HepG2 (cell line): ENCODE results near the gene TBC1D14. TPM values are rescaled to one million over a fixed set of nuclear protein-coding genes. Genes with fewer than 3 reads are reported as not detected.

Experiments
- ATAC-seq: fragments of 200-7000 bp; cut with Tn5 transposase; 3 replicates; pipeline ENCODE4 v1.9.1; 2020; ENCODE audit warnings: mild to moderate bottlenecking, moderate library complexity
- BruUV-seq: library from RNA; stranded (reverse); fragments of 400-500 nt; replicated peaks from 2 replicates; lab custom pipeline; 2021; lab: Mats Ljungman, UMichigan
- CTCF ChIA-PET: fragments of 300-600 bp; formaldehyde crosslinking; extraction: SDS; loops from one replicate; lab custom pipeline; 2021; ENCODE audit warnings: low total read pairs, inconsistent platforms, low intra/inter-chr PET ratio; lab: Yijun Ruan, JAX
- POLR2A ChIA-PET: fragments of 350-600 bp; sonication (Branson Sonifier 250); formaldehyde crosslinking; loops from one replicate; lab custom pipeline; 2020; ENCODE audit warnings: antibody characterized with exemption, inconsistent platforms; lab: Yijun Ruan, JAX
- DNase-seq: peaks from one replicate; pipeline ENCODE4 v3.0.0-alpha.2; 2015; ENCODE audit warnings: low spot score
- FAIRE-seq: peaks from 3 replicates; lab custom pipeline; 2011; peaks lifted over from hg19 to GRCh38; lab: Jason Lieb, UNC
- H2AFZ ChIP-seq: one replicate; pipeline ENCODE4 v1.6.1; 2011; ENCODE audit warnings: low read length, inconsistent platforms
- H3K27ac ChIP-seq: fragments of 300-600 bp; 3 replicates; pipeline ENCODE4 v1.8.0; 2011; ENCODE audit warnings: mixed run types, mild to moderate bottlenecking, mixed read lengths, low read length, inconsistent platforms; ENCODE audit not compliant: insufficient read depth; ENCODE audit errors: extremely low read length
- H3K27me3 ChIP-seq, 2 experiments: fragments of 200-600 bp in 1 of 2; 2 replicates in 1 of 2; 3 replicates in 1 of 2; pipeline versions ENCODE4 v1.6.0 to v1.8.0; 2011; ENCODE audit warnings: low read length in 2 of 2, mild to moderate bottlenecking in 2 of 2, moderate library complexity in 2 of 2, inconsistent platforms in 1 of 2; ENCODE audit not compliant: insufficient read depth in 2 of 2, control insufficient read depth in 1 of 2
- H3K36me3 ChIP-seq, 2 experiments: fragments of 200-600 bp in 1 of 2; replicated peaks in 1 of 2; 2 replicates in 1 of 2; 3 replicates in 1 of 2; pipeline versions ENCODE4 v1.5.1 to v1.8.0; 2011; ENCODE audit warnings: low read length in 2 of 2, inconsistent platforms in 1 of 2; ENCODE audit not compliant: insufficient read depth in 2 of 2, control insufficient read depth in 1 of 2
- H3K4me1 ChIP-seq: 2 replicates; pipeline ENCODE4 v1.5.1; 2012; ENCODE audit warnings: low read length, inconsistent platforms; ENCODE audit not compliant: insufficient read depth
- H3K4me2 ChIP-seq: 2 replicates; pipeline ENCODE4 v1.6.0; 2011; ENCODE audit warnings: low read depth, low read length, inconsistent platforms
- H3K4me3 ChIP-seq, 3 experiments: fragments of 200-600 bp in 1 of 3; sonication (generic), shearing (Covaris generic) in 1 of 3; replicated peaks in 1 of 3; 2 replicates each; pipeline ENCODE4 v1.5.1; 2011 to 2016; ENCODE audit warnings: low read length in 3 of 3, inconsistent platforms in 2 of 3, low read depth in 2 of 3, mild to moderate bottlenecking in 2 of 3, control low read depth in 1 of 3, mixed read lengths in 1 of 3; ENCODE audit not compliant: insufficient read depth in 1 of 3
- H3K79me2 ChIP-seq: one replicate; pipeline ENCODE4 v1.6.1; 2011; ENCODE audit warnings: low read length, inconsistent platforms; ENCODE audit not compliant: insufficient read depth
- H3K9ac ChIP-seq: 2 replicates; pipeline ENCODE4 v1.6.0; 2011; ENCODE audit warnings: mild to moderate bottlenecking, low read depth, low read length, inconsistent platforms; ENCODE audit not compliant: insufficient read depth
- H3K9me3 ChIP-seq: 2 replicates; pipeline ENCODE4 v1.5.1; 2012; ENCODE audit warnings: mild to moderate bottlenecking, low read length
- H4K20me1 ChIP-seq: 2 replicates; pipeline ENCODE4 v1.6.0; 2011; ENCODE audit warnings: inconsistent platforms, mild to moderate bottlenecking, low read length, moderate library complexity; ENCODE audit not compliant: insufficient read depth
- ARNTL ChIP-seq: sonication (generic); formaldehyde crosslinking; IDR thresholded peaks from 2 replicates; pipeline ENCODE4 v1.4.0; 2020; ENCODE audit warnings: mild to moderate bottlenecking, missing genetic modification reagents
- CEBPG ChIP-seq: IDR thresholded peaks from 2 replicates; pipeline ENCODE4 v1.6.1; 2016
- HNF4G ChIP-seq, 2 experiments: sonication (generic) in 1 of 2; formaldehyde crosslinking in 1 of 2; IDR thresholded peaks; 2 replicates each; pipeline versions ENCODE4 v1.4.0 to v1.6.1; 2011 to 2020; ENCODE audit warnings: borderline replicate concordance in 2 of 2, low read depth in 2 of 2, mild to moderate bottlenecking in 2 of 2, low read length in 1 of 2, missing genetic modification reagents in 1 of 2, moderate library complexity in 1 of 2
- KAT2B ChIP-seq: fragments of 150-350 bp; IDR thresholded peaks from 2 replicates; pipeline ENCODE4 v1.6.1; 2014; ENCODE audit warnings: low read depth, low read length, borderline replicate concordance
- PAWR ChIP-seq: sonication (generic); formaldehyde crosslinking; IDR thresholded peaks from 2 replicates; pipeline ENCODE4 v1.4.0; 2020; ENCODE audit warnings: missing genetic modification reagents, mild to moderate bottlenecking, borderline replicate concordance
- SAP130 ChIP-seq: IDR thresholded peaks from 2 replicates; pipeline ENCODE4 v1.6.1; 2016; ENCODE audit warnings: low read depth
- TGIF2 ChIP-seq: IDR thresholded peaks from 2 replicates; pipeline ENCODE4 v1.6.1; 2016; ENCODE audit warnings: control low read depth, missing compliant biosample characterization
- ZNF432 ChIP-seq: sonication (generic); formaldehyde crosslinking; IDR thresholded peaks from 2 replicates; pipeline ENCODE4 v1.5.0; 2020; ENCODE audit warnings: missing genetic modification reagents, mild to moderate bottlenecking, borderline replicate concordance
- ZNF468 ChIP-seq: sonication (generic); formaldehyde crosslinking; IDR thresholded peaks from 2 replicates; pipeline ENCODE4 v1.8.0; 2022; ENCODE audit warnings: mild to moderate bottlenecking, moderate library complexity, missing genetic modification reagents
- ZNF703 ChIP-seq: sonication (generic); formaldehyde crosslinking; IDR thresholded peaks from 2 replicates; pipeline ENCODE4 v1.5.1; 2020; ENCODE audit warnings: missing genetic modification reagents, mild to moderate bottlenecking, moderate library complexity, borderline replicate concordance
- ZNF747 ChIP-seq: sonication (generic); formaldehyde crosslinking; IDR thresholded peaks from 2 replicates; pipeline ENCODE4 v1.8.1; 2023; ENCODE audit warnings: missing genetic modification reagents, mild to moderate bottlenecking, borderline replicate concordance
- ZNF777 ChIP-seq: sonication (generic); formaldehyde crosslinking; IDR thresholded peaks from 2 replicates; pipeline ENCODE4 v1.4.0; 2020; ENCODE audit warnings: missing genetic modification reagents
- ZSCAN29 ChIP-seq: sonication (generic); formaldehyde crosslinking; conservative IDR thresholded peaks from 2 replicates; pipeline ENCODE4 v1.4.0; 2020; ENCODE audit warnings: mild to moderate bottlenecking, missing genetic modification reagents
- WGBS: methylation state at CpG from one replicate; pipeline ENCODE4 v1.1.6; 2017; ENCODE audit warnings: low lambda C conversion rate; 5-methylcytosine and 5-hydroxymethylcytosine counted together
- in situ Hi-C: cut with HindIII; loops from 2 replicates; pipeline ENCODE4 v1.10.0; 2017; ENCODE audit warnings: low pct_unique_long_range_greater_than_20kb; ENCODE audit not compliant: extremely low pct_ligation_motif_present
- intact Hi-C: fragments of 100-400 bp; cut with micrococcal nuclease; formaldehyde crosslinking; loops from one replicate; pipeline ENCODE4 v1.10.0; 2022; ENCODE audit not compliant: unreplicated experiment
- polyA plus RNA-seq, 8 experiments: library from polyadenylated mRNA; depleted of rRNA in 3 of 8; stranded (reverse) in 7 of 8; unstranded in 1 of 8; fragments of >200 nt; fragmentation: Illumina TruSeq in 4 of 8; extraction: Trizol in 4 of 8; gene quantifications; 2 replicates each; pipeline versions ENCODE4 v1.2.1 to v1.2.3, GENCODE V29; 2011 to 2016; ENCODE audit warnings: low read depth in 4 of 8, missing spikeins in 1 of 8, mixed read lengths in 1 of 8; ENCODE audit not compliant: insufficient read depth in 1 of 8
- total RNA-seq, 5 experiments: library from RNA; depleted of rRNA; stranded (reverse); fragments of >200 nt; fragmentation: Illumina TruSeq; extraction: Trizol; gene quantifications; 2 replicates each; pipeline ENCODE4 v1.2.3, GENCODE V29; 2016; ENCODE audit warnings: low read depth in 1 of 5
- TF ChIP-seq, protein P1 (sequence below): sonication (generic); formaldehyde crosslinking; IDR thresholded peaks from 2 replicates; pipeline ENCODE4 v1.4.0; 2020; ENCODE audit warnings: missing genetic modification reagents
- TF ChIP-seq, protein P2 (sequence below): sonication (generic); formaldehyde crosslinking; IDR thresholded peaks from 2 replicates; pipeline ENCODE4 v1.4.0; 2020; ENCODE audit warnings: missing genetic modification reagents, mild to moderate bottlenecking, borderline replicate concordance
- TF ChIP-seq, protein P3 (sequence below): sonication (generic); formaldehyde crosslinking; IDR thresholded peaks from 2 replicates; pipeline ENCODE4 v1.5.0; 2020; ENCODE audit warnings: missing genetic modification reagents, mild to moderate bottlenecking, borderline replicate concordance

TBC1D14 gene
- total and polyA plus RNA-seq, 2 of the 13 experiments (the other 11 are each of a cell fraction or from before 2014, with no cell fraction given) = 29.5 to 46.5 TPM

DNA sequence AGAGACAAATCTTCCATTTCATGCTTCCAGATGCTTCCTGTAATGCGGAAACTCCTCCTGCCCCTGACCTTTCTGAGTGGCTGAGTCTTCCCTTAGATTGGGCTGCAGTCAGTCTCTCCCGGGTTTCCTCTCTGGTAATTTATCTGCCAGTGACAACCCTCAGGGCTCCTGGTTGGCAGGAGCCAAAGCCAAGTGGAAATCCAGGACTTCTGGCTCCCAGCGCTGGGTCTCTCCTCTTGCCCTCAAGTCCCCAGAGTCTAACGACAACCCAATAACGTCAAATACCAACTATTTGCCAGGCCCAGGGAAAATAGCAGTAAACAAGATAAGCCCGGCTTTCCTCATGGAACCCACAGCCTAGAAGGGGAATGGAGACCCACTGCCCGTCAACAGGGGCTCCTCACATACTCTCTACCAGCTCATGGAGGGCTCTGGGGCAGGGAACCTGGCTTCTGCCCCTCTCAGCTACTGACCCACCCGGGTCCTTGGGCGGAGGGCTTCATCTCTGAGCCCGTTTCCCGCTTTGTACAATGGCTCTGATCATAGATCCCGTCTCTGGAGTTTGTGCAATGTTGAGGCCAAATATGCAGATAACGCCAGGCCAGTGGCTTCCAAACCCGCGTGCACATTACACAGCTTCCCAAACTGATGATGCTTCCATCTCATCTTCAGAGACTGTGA is 1.1 kb upstream of the TBC1D14 start (continued):
- TF ChIP-seq SAP130 (CRISPR knock-in tag) = peak; percentile 2; the same call in 1 of the 2 replicates
- TF ChIP-seq CEBPG (CRISPR knock-in tag) = 0 out of 2 replicates have a peak, but pooled peaks have one; percentile 9
- TF ChIP-seq HNF4G (IDR thresholded peaks at IDR 0.05; ENCODE audit: borderline replicate concordance, low read depth, low read length) = no peak
- no peak for TF ChIP-seq HNF4G (CRISPR knock-in tag; IDR thresholded peaks at IDR 0.05; ENCODE audit: borderline replicate concordance, low read depth)
- no peak for TF ChIP-seq ZNF432 (CRISPR knock-in tag)
- TF ChIP-seq, protein P1, sequence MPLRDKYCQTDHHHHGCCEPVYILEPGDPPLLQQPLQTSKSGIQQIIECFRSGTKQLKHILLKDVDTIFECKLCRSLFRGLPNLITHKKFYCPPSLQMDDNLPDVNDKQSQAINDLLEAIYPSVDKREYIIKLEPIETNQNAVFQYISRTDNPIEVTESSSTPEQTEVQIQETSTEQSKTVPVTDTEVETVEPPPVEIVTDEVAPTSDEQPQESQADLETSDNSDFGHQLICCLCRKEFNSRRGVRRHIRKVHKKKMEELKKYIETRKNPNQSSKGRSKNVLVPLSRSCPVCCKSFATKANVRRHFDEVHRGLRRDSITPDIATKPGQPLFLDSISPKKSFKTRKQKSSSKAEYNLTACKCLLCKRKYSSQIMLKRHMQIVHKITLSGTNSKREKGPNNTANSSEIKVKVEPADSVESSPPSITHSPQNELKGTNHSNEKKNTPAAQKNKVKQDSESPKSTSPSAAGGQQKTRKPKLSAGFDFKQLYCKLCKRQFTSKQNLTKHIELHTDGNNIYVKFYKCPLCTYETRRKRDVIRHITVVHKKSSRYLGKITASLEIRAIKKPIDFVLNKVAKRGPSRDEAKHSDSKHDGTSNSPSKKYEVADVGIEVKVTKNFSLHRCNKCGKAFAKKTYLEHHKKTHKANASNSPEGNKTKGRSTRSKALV = peak; percentile 11; the same call in 1 of the 2 replicates
- no peak for TF ChIP-seq TGIF2

DNA sequence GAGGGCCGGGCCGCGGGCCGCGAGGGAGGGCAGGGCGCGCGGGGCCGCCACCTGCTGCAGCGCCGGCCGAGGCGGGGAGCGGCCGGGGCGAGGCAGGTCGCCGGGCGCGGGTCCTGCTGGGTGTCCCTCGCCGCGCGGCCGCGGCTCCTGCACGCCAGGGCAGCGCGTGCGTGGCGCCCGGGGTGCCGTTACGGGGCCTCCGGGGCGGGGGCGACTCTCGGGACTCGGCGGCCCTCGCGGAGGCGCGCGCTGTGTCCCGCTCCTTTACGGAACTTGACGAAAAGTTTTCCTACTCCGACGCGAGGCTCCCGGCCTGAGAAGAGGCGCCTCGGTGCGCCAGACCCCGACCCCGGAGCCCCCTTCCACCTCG is 329 bp downstream of the TBC1D14 start:
- peak overlapping the region; percentile 73 for H3K27ac ChIP-seq
- peaks cover 68% of the 10 kb centered on the region for H3K4me1 ChIP-seq
- 0% methylated on average over 6 of the region's 58 CpGs for WGBS
- H3K4me2 ChIP-seq = peak overlapping the region; percentile 96
- no TSS peak for BruUV-seq
- peak; percentile 3 for ATAC-seq
- H3K9ac ChIP-seq = peak overlapping the region; percentile 87
- H3K9me3 ChIP-seq = no peaks in the 10 kb centered on the region
- intact Hi-C loops (loop anchor here (2.0 to 10.0 kb wide), 4 partner anchors 17 to 135 kb away; partner anchors contain the start of gene TADA2B), in situ Hi-C loops (loop anchor here (10.0 kb wide), 1 partner anchor 165 kb away; no protein-coding TSS in a partner anchor)
- H3K79me2 ChIP-seq = peaks cover 52% of the 10 kb centered on the region
- ChIA-PET CTCF (interaction anchor here (1.3 to 3.1 kb wide), 2 partner anchors 8 to 18 kb away, joined by 4 to 12 read pairs; no protein-coding TSS in a partner anchor), POLR2A (interaction anchor here (0.7 to 11.5 kb wide), 26 partner anchors 8 to 216 kb away, joined by 3 to 215 read pairs (median 7); partner anchors contain the start of genes BLOC1S4, GRPEL1, MRFAP1L1 and S100P)
- no peaks in the 10 kb centered on the region; a peak in 1 of 5 replicates for H3K27me3 ChIP-seq
- no peak for DNase-seq
- FAIRE-seq = no peak
- peak overlapping the region; percentile 63 to 92 (median 83) for H3K4me3 ChIP-seq
- H3K36me3 ChIP-seq = no peaks in the 10 kb centered on the region
- peaks cover 24% of the 10 kb centered on the region; the same call in 1 of the 2 replicates for H4K20me1 ChIP-seq
- H2AFZ ChIP-seq = no peak overlapping the region
- TF ChIP-seq KAT2B (no peak), ZNF703 (CRISPR knock-in tag) (no peak), ZNF747 (CRISPR knock-in tag) (no peak), ZSCAN29 (CRISPR knock-in tag) (no peak), ZNF777 (CRISPR knock-in tag) (0 out of 2 replicates have a peak, but pooled peaks have one; percentile 35), ZNF468 (CRISPR knock-in tag) (no peak), ARNTL (CRISPR knock-in tag) (0 out of 2 replicates have a peak, but pooled peaks have one; percentile 2), PAWR (0 out of 2 replicates have a peak, but pooled peaks have one; percentile 42)
- TF ChIP-seq, protein P2, sequence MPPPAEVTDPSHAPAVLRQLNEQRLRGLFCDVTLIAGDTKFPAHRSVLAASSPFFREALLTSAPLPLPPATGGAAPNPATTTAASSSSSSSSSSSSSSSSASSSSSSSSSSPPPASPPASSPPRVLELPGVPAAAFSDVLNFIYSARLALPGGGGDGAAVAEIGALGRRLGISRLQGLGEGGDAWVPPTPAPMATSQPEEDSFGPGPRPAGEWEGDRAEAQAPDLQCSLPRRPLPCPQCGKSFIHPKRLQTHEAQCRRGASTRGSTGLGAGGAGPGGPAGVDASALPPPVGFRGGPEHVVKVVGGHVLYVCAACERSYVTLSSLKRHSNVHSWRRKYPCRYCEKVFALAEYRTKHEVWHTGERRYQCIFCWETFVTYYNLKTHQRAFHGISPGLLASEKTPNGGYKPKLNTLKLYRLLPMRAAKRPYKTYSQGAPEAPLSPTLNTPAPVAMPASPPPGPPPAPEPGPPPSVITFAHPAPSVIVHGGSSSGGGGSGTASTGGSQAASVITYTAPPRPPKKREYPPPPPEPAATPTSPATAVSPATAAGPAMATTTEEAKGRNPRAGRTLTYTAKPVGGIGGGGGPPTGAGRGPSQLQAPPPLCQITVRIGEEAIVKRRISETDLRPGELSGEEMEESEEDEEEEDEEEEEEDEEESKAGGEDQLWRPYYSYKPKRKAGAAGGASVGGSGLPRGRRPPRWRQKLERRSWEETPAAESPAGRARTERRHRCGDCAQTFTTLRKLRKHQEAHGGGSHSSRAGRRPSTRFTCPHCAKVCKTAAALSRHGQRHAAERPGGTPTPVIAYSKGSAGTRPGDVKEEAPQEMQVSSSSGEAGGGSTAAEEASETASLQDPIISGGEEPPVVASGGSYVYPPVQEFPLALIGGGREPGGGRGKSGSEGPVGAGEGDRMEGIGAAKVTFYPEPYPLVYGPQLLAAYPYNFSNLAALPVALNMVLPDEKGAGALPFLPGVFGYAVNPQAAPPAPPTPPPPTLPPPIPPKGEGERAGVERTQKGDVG = no peak
- TF ChIP-seq, protein P3, sequence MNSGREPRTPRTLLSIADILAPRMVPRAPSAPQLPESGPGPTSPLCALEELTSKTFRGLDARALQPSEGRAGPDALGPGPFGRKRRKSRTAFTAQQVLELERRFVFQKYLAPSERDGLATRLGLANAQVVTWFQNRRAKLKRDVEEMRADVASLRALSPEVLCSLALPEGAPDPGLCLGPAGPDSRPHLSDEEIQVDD (CRISPR knock-in tag) = no peak
